Embryonic facial prominence (tissue), 1 donor: ENCODE data around the gene TSHZ2.

Experiments
- DNase-seq: peaks from one replicate; pipeline ENCODE4 v3.0.0-alpha.2; 2016; ENCODE audit errors: extremely low spot score

Gene TSHZ2

GRCh38 chr20:52994184-52994970, 22.2 kb downstream of the TSHZ2 start:
- no peak for DNase-seq

GRCh38 chr20:52996130-52996529, 24.0 kb downstream of the TSHZ2 start:
- no peak for DNase-seq

- no peak for DNase-seq
Measured at GRCh38 chr20:52996658-52997057, 24.5 kb downstream of the TSHZ2 start.

- no peak for DNase-seq
Measured at GRCh38 chr20:52998268-52998667, 26.1 kb downstream of the TSHZ2 start.

- no peak for DNase-seq
Measured at GRCh38 chr20:52999040-52999439, 26.9 kb downstream of the TSHZ2 start.

- DNase-seq, result no peak
Measured at GRCh38 chr20:53001498-53002301, 29.5 kb downstream of the TSHZ2 start.

- no peak for DNase-seq
Measured at GRCh38 chr20:53002786-53003185, 30.6 kb downstream of the TSHZ2 start.

- no peak for DNase-seq
Measured at GRCh38 chr20:53003420-53004154, 31.4 kb downstream of the TSHZ2 start.

- no peak for DNase-seq
Measured at GRCh38 chr20:53004267-53004813, 32.2 kb downstream of the TSHZ2 start.

GRCh38 chr20:53009979-53010735, 38.0 kb downstream of the TSHZ2 start:
- DNase-seq, result no peak

- DNase-seq, result no peak
Measured at GRCh38 chr20:53011640-53012039, 39.5 kb downstream of the TSHZ2 start.

- no peak for DNase-seq
Measured at GRCh38 chr20:53013183-53013582, 41.0 kb downstream of the TSHZ2 start.

- no peak for DNase-seq
Measured at GRCh38 chr20:53013847-53014246, 41.7 kb downstream of the TSHZ2 start.

GRCh38 chr20:53016071-53016470, 43.9 kb downstream of the TSHZ2 start:
- no peak for DNase-seq

- DNase-seq, result no peak
Measured at GRCh38 chr20:53016534-53017042, 44.4 kb downstream of the TSHZ2 start.

- DNase-seq, result no peak
Measured at GRCh38 chr20:53017206-53017605, 45.0 kb downstream of the TSHZ2 start.

- DNase-seq, result no peak
Measured at GRCh38 chr20:53019464-53019863, 47.3 kb downstream of the TSHZ2 start.

- DNase-seq, result no peak
Measured at GRCh38 chr20:53020376-53020775, 48.2 kb downstream of the TSHZ2 start.

GRCh38 chr20:53020834-53021233, 48.7 kb downstream of the TSHZ2 start:
- no peak for DNase-seq

GRCh38 chr20:53021934-53022333, 49.8 kb downstream of the TSHZ2 start:
- DNase-seq, result no peak
